Calu3 (cell line): ENCODE data around the gene CNTROB. TPM values are rescaled to one million over a fixed set of nuclear protein-coding genes. Genes with fewer than 3 reads are reported as not detected.

Experiments
- BruUV-seq: library from RNA; stranded (reverse); fragments of 400-500 nt; replicated peaks from 2 replicates; lab custom pipeline; 2021; lab: Mats Ljungman, UMichigan
- CTCF ChIA-PET: fragments of 300-600 bp; sonication (Branson Sonifier 250); formaldehyde crosslinking; loops from one replicate; lab custom pipeline; 2022; ENCODE audit warnings: antibody characterized with exemption; lab: Charles Lee
- DNase-seq: peaks from one replicate; pipeline ENCODE4 v3.0.0; 2022
- H3K27ac Mint-ChIP-seq: one replicate; pipeline ENCODE4 v1.8.0; 2022; ENCODE audit warnings: mixed read lengths; ENCODE audit not compliant: unreplicated experiment
- H3K27me3 Mint-ChIP-seq: one replicate; pipeline ENCODE4 v1.8.0; 2022; ENCODE audit warnings: mixed read lengths; ENCODE audit not compliant: unreplicated experiment
- H3K36me3 Mint-ChIP-seq: one replicate; pipeline ENCODE4 v1.8.0; 2022; ENCODE audit warnings: mild to moderate bottlenecking, moderate library complexity, mixed read lengths; ENCODE audit not compliant: insufficient read depth, unreplicated experiment
- H3K4me1 Mint-ChIP-seq: one replicate; pipeline ENCODE4 v1.8.0; 2022; ENCODE audit warnings: mild to moderate bottlenecking, low read depth, mixed read lengths; ENCODE audit not compliant: unreplicated experiment
- H3K4me3 Mint-ChIP-seq: one replicate; pipeline ENCODE4 v1.8.0; 2022; ENCODE audit warnings: mild to moderate bottlenecking, low read depth, moderate library complexity, mixed read lengths; ENCODE audit not compliant: unreplicated experiment
- H3K9me3 Mint-ChIP-seq: one replicate; pipeline ENCODE4 v1.8.0; 2022; ENCODE audit warnings: low read depth, mixed read lengths; ENCODE audit not compliant: unreplicated experiment
- CTCF ChIP-seq: fragments of 200-600 bp; IDR thresholded peaks from one replicate; pipeline ENCODE4 v1.8.0; 2022; ENCODE audit warnings: antibody characterized with exemption; ENCODE audit not compliant: unreplicated experiment
- intact Hi-C: fragments of 100-400 bp; cut with micrococcal nuclease; formaldehyde crosslinking; loops from one replicate; pipeline ENCODE4 v1.10.0; 2022; ENCODE audit not compliant: unreplicated experiment
- total RNA-seq: library from RNA; stranded (reverse); gene quantifications from 2 replicates; pipeline ENCODE4 v1.2.3, GENCODE V29; 2022

The CNTROB gene
- total RNA-seq, 1 experiment from 2014 or later = 28.2 TPM

- H3K4me1 Mint-ChIP-seq = no peaks in the 10 kb centered on the region
- H3K27ac Mint-ChIP-seq = no peak overlapping the region
- no peak for TF ChIP-seq CTCF
- H3K27me3 Mint-ChIP-seq = peaks cover 4% of the 10 kb centered on the region
- no peaks in the 10 kb centered on the region for H3K9me3 Mint-ChIP-seq
- intact Hi-C loops = loop anchor here (5.0 kb wide), 1 partner anchor 253 kb away; no protein-coding TSS in a partner anchor
- no peak overlapping the region for H3K4me3 Mint-ChIP-seq
- DNase-seq = no peak
- no TSS peak for BruUV-seq
- CTCF ChIA-PET = no interaction called here
- H3K36me3 Mint-ChIP-seq = no peaks in the 10 kb centered on the region
Measured at GRCh38 chr17:7995724-7996123, 63.7 kb downstream of the CNTROB start.

DNA sequence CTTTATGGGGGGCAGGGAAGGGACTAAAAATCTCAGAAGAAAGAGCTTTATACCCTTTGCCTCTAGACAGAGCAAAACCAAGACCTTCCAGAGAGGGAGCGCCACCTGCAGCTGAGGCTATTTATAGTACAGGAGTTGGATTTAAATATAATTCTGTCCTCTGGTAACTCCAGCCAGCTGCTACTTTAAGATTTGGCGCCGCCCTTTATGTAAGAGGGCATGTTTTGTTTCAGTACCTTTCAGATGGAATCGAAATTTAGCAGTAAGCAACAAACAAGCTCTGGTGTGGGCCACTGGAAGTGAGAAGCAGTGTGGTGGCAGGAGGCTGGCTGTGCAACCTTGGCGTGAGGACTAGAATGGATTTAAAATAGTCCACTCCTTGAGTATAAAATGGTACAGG is 65.2 kb downstream of the CNTROB start:
- BruUV-seq = no TSS peak
- H3K27ac Mint-ChIP-seq = no peak overlapping the region
- TF ChIP-seq CTCF = no peak
- CTCF ChIA-PET = interaction anchor here (0.6 to 0.9 kb wide), 2 partner anchors 8 to 59 kb away, joined by 3 read pairs; no protein-coding TSS in a partner anchor
- peak; percentile 44 for DNase-seq
- H3K27me3 Mint-ChIP-seq = peaks cover 19% of the 10 kb centered on the region
- H3K9me3 Mint-ChIP-seq = no peaks in the 10 kb centered on the region
- no peak overlapping the region for H3K4me3 Mint-ChIP-seq
- H3K36me3 Mint-ChIP-seq = no peaks in the 10 kb centered on the region
- H3K4me1 Mint-ChIP-seq = no peaks in the 10 kb centered on the region
- intact Hi-C loops = loop anchor here (5.0 kb wide), 1 partner anchor 255 kb away; no protein-coding TSS in a partner anchor

Other genes with a start within 250 kb of the CNTROB start
- gene TP53, start 244.7 kb upstream of the CNTROB start, total RNA-seq = 98.3 and 119 TPM in 2 replicates
- 10.1 and 12.9 TPM in 2 replicates for gene WRAP53, start 243.7 kb upstream of the CNTROB start, total RNA-seq
- 0.38 and 0.88 TPM in 2 replicates for gene EFNB3, start 227.0 kb upstream of the CNTROB start, total RNA-seq
- 0.26 and 0.51 TPM in 2 replicates for gene DNAH2, start 214.5 kb upstream of the CNTROB start, total RNA-seq
- 29.0 and 37.3 TPM in 2 replicates for gene KDM6B, start 98.0 kb upstream of the CNTROB start, total RNA-seq
- 2.9 and 3.6 TPM in 2 replicates for gene TMEM88, start 77.1 kb upstream of the CNTROB start, total RNA-seq
- 36.3 and 36.6 TPM in 2 replicates for gene NAA38, start 74.6 kb upstream of the CNTROB start, total RNA-seq
- gene CYB5D1, start 74.2 kb upstream of the CNTROB start, total RNA-seq = 8.0 and 8.4 TPM in 2 replicates
- gene CHD3, start 43.4 kb upstream of the CNTROB start, total RNA-seq = 108 and 116 TPM in 2 replicates
- gene RNF227, start 15.9 kb upstream of the CNTROB start, total RNA-seq = 1.4 and 2.0 TPM in 2 replicates
- gene KCNAB3, start 2.4 kb upstream of the CNTROB start, total RNA-seq = 4.8 and 5.9 TPM in 2 replicates
- gene TRAPPC1, start 260 bp upstream of the CNTROB start, total RNA-seq = 87.8 and 106 TPM in 2 replicates
- gene GUCY2D, start 70.4 kb downstream of the CNTROB start, total RNA-seq = not detected in 2 replicates
- gene ALOX15B, start 106.9 kb downstream of the CNTROB start, total RNA-seq = not detected in 2 replicates
- not detected in 2 replicates for gene ALOX12B, start 155.5 kb downstream of the CNTROB start, total RNA-seq
- gene ALOXE3, start 186.3 kb downstream of the CNTROB start, total RNA-seq = 0.20 TPM in 1 of 2 replicates, not detected in the other
- 0.28 and 0.69 TPM in 2 replicates for gene HES7, start 191.9 kb downstream of the CNTROB start, total RNA-seq
- 16.1 and 17.0 TPM in 2 replicates for gene PER1, start 220.2 kb downstream of the CNTROB start, total RNA-seq
- gene VAMP2, start 230.7 kb downstream of the CNTROB start, total RNA-seq = 18.1 and 22.1 TPM in 2 replicates
- 12.2 and 13.5 TPM in 2 replicates for gene TMEM107, start 244.2 kb downstream of the CNTROB start, total RNA-seq